NK-92 treated with Interleukin-12 subunit alpha and Interleukin-12 subunit beta, amount 100 ng/mL, for 24 hours (cell line): ENCODE data around the gene FXYD4.
"Not testable (repeated sequence)": the region's sequence is repeated elsewhere in the genome, so short reads cannot be mapped to it uniquely, and the experiment has no call there.

Experiments
- DNase-seq: peaks from one replicate; lab custom pipeline; 2025; lab: John Stamatoyannopoulos, UW

FXYD4 gene

DNA sequence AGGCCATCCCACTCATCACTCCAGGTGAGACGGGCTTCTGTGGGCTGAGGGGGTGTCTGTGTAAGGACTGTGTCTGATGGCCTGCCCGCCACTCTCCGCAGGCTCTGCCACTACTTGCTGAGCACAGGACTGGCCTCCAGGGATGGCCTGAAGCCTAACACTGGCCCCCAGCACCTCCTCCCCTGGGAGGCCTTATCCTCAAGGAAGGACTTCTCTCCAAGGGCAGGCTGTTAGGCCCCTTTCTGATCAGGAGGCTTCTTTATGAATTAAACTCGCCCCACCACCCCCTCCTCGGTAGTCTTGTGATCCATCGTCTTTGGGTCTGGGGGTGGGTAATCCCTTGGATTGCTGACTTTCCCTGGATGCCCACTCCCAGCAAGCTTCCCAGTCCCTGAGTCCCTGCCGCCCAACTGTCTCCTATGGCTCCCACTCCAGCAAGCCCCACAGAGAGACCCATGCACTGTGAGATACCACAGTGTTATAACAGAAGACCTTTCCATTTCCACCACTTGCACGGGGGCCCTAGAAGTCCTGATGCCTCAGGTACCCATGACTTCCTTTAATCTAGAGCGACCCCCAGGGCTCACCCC lies 4.7 kb downstream of the FXYD4 start:
- no peak for DNase-seq

DNA sequence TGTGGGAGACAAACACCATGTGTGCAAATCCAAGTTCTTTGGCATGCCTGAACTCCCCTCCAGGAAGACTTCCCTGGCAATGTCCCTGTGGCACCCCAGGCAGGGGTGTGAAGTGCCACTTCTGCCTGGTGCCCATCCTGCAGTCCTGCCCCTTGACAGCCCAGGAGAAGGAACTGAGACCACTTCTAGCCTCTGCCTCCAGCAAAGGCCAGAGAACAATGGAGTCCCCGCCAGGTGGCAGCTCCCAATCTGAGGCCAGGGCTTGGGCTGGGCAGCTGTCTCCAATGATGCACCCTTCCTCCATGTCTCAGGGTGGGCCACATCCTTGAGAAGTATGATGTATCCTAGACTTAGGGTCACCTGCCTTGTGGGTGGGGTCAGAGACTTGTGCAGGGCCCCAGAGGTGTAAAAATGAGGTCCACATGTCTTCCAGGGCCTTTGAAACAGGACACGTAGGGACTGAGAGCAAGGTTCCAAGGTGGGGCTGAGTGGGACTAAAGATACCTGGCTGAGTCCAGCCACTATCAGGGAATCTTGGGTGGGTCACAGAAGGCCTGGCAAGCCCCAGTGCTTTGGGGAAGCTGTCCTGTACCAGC lies 5.5 kb downstream of the FXYD4 start:
- no peak for DNase-seq

DNA sequence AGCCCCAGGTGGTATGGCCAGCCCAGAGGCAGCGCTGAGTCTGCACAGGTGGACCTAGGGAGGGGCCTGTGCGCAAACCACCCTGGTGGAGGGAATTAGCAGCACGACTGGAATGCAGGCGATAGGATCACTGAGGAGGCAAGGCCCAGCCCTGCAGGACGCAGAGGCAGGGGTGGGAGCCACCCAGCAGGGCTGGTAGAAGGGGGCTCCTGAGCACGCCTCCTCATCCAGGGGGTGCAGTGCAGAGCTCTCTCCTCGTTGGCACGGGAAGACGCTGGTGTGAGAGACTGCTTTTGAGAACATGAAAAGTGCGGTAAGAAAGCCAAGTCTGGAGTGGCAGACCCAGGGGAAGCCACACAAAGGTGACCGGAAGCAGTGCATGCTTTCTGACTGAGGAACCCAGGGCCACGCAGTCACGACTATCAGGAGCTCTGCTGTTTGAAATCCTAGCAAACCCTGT lies 6.0 kb downstream of the FXYD4 start:
- DNase-seq = no peak

DNA sequence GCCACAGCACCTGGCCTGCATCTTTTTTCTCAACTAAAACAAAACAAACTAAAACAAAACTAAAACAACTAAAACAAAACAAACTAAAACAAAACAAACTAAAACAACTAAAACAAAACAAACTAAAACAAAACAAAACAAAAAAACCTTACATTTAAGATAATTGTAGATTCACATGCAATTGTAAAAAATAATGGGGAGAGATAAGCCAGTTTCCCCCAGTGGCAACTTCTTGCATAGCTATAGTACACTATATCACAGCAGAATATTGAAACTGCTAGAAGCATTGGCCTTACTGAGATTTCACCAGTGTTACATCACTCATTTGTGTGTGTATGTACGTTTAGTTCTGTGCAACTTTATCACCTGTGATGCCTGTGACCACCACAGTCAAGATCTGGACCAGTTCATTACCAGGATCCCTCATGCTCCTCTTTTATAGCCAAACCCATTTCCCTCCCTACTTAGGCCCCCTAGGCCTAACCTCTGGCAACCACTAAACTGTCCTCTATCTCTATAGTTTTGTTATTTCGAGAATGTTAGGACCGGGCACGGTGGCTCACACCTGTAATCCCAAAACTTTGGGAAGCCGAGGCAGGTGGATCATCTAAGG lies 9.3 kb downstream of the FXYD4 start:
- DNase-seq = no peak

DNA sequence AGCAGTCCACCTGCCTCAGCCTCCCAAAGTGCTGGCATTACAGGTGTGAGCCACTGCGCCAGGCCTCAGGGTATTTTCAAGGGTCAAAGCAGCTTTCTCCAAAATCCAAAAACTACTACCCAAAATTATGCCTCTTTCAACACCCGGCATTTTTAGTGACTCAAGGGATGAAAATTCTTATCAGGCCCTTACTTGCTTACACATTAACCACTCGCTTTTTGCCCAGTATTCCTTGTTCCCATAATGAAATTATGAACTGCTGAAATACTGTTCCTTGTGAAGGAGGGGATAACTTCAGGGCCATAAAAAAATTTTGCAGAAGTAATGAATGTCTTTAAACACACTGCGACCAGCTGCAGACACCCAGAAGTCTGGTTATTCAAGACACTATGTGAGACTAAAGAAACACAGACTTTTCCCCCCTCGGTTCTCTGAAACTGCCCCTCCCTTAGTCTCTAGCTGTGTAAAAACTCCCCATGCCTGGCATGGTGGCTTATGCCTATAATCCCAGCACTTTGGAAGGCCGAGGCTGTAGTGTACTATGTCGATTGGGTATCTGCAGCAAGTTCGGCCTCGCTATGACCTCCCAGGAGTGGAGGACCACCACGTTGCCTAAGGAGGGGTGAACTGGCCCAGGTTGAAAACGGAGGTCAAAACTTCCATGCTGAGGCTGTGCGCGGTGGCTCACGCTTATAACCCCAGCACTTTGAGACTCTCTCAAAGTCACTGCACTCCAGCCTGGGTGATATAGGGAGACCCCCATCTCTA lies 12.0 kb downstream of the FXYD4 start:
- DNase-seq = no peak

DNA sequence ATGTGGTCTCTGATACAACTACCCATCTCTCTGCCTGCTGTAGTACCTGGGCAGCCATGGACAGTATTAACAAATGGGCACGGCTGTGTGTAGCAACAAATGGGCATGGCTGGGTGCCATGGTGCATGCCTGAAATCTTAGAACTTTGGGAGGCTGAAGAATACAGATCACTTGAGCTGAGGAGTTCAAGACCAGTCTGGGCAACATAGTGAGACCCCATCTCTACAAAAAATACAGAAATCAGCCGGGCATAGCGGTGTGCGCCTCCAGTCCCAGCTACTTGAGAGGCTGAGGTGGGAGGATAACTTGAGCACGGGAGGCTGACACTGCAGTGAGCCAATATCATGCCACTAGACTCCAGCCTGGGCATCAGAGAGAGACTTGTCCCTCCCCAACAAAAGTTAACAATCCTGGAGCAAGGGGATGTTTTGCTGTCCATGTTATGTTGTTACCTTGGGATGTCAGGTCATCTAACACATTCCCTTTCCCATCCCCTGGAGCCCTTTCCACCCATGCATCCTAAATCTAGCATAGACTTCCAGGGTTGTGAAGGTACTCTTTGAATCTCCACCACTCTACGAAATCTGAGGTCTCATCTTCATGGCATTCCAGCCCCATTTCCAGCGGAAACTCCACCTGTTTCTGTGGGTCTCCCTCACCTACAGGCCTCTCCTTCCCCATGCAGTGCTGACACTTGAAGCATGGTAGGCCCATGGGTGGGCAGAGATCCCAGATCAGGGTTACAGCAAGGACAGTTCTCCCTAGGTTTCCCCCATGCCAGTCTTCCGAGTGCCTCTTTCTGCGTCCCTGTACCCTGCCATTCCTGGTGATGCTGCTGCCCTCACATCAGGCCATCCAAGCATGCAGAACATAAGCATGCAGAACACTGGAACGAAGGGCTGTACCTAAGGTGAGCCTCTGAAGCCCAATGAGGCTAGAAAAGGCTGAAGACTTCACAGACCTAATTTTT lies 13.1 kb downstream of the FXYD4 start:
- no peak for DNase-seq

DNA sequence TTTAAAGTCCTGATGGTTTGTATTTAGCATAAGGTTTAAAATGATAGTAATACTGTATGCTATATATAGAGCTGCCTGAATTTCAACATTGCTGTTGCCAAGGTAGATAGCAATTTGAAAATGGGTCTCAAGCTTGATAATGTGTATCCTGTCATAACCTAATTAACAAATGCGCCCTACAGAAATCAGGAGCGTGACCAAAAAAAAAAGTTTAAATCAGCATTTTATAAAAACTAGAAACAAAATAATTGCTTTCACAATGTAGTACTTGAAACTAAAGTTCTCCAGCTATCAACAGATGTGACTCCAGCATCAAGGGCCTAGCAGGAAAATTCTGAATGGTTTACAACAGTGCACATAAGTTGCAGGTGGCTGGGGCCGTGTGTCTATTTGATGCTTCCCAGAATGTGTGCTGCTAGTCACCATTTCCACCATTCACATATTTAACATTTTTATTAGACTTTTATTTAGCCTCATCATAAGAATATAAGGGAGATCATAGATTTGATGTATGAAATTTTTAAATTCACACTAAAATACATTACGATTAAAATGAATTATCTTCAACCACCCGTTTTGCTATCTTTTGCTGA lies 14.1 kb downstream of the FXYD4 start:
- DNase-seq = no peak

DNA sequence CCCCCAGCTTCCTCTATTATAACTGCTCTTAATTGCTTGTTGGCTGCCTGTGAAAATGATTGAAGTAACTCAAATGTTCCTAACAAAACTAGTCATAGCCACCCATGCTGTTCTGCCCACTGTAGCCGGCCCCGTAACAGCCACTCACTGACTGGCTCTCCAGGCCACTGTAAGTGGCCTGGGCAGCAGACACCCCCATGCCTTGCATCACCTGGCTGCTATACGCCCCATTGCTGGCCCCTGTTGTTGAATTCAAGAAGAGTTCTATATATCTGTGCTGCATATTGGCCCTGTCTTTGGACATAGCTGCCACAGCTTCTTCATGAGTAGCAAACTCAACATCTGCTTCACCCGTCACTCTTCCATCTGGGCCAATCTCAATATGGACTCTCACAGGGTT lies 15.1 kb downstream of the FXYD4 start:
- DNase-seq = no peak

DNA sequence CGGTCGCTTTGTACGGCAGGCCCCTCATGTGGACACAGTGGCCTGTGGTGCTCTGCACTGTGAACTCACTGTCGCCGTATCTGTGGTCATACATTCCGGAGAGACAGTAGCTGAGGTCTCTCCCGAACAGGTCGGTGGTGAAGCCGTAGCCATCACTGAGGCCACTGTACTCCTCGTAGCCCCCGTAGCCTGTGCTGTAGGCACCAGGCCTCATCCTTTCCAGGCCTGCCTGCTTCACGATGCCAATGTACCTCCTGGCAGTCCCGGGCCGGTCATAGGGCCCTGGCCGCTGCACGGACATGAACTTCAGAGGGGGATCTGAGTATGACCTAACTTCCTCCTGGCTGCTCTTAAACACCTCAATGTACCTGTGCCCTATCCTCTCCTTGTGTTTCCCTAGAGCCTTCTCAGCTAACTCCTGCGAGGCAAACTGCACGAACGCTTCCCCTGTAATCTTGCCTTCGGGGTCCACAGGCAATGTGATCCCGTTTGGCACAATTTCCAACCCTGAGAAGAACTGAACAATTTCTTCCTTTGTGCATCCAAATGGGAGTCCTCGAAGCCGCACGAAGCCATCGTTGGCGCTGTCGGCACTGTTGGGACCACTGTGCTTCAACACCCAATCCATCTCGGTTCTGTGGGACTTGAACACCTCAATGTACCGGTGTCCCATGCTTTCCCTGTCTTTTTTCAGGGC lies 15.7 kb downstream of the FXYD4 start:
- no peak for DNase-seq

DNA sequence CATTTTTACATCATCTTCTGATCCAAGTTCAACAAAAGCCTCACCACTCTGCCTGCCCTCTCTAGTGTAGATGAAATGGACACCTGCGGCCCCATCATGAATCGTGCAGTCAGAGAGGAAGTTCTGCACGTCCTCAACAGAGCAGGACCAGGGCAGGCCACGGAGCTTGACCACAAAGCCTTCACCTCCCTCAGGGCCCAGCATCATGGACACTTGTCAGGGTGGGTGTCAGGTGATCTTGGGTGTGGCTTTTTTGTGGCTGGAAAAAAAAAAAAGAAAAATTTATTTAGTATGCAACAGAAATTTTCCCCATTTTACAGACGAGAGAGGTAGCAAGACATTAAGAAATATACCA lies 16.2 kb downstream of the FXYD4 start:
- no peak for DNase-seq

DNA sequence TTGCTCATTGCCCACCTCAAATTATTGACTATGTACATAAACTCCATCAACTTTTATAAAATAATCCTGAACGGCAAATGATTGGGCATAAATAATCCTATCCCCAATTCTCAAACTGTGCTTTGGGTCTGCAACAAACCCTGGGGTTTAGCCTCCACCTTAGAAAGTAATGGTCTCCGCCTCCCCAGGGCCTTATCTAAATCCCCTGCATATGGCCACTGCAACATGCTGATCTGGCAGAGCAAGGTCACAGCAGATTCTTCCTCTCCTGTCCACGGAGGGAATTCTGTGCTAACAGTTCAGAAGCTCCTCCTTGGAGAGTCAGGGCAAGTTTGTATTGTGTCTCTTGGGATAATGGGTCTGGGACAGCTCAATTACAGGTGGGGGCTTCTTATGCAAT lies 18.4 kb downstream of the FXYD4 start:
- DNase-seq = no peak

DNA sequence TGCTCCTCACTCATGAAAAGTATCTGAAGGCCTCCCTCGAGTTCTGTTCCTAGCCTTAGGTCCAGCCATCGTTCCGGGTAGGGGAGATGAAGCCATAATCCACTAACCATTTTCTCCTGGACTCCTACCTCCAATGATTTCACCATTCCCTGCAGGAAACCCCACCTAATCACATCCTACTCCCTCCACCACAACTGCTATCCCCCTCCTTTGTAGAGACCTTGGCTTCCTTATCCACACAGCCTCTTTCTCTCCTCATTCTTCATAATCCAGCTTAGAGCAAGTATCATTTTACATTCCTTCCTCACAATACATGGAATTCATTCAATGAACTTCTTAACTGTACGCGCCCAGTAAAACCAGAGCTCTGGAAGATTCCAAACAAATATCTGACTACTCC lies 18.9 kb downstream of the FXYD4 start:
- no peak for DNase-seq

DNA sequence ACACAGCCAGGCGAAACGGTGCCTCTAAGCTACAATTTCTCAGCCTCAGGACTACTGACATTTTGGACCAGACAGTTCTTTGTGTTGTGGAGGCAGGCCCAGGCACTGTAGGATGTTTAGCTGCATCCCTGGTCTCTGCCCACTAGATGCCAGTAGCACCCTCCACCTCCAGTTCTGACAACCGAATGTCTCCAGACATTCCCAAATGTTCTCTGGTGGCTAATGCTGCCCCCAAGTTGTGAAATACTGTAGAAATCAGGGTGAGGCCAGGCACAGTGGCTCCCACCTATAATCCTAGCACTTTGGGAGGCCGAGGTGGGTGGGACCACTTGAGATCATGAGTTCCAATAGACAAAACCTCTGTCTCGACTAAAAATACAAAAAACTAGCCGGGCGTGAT lies 19.3 kb downstream of the FXYD4 start:
- DNase-seq = no peak

DNA sequence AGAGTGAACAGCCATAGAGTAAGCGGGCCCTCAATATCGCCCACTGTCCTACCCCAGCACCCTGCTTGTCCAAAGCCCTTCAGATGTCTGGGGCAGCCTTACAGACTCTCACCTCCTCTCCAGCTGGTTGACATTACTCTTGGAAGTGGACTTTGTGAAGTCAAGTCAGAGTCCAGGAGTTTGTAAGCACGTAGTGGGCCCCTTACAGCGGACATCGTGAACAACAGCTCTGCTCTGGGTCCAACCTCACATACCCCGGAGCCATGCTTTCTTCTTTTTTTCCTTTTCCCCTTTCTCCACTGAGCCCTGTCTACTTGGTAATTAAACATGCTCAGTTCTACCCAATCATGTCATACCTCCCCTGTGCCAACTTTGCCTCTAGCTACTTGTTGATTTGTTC lies 20.1 kb downstream of the FXYD4 start:
- DNase-seq = no peak

DNA sequence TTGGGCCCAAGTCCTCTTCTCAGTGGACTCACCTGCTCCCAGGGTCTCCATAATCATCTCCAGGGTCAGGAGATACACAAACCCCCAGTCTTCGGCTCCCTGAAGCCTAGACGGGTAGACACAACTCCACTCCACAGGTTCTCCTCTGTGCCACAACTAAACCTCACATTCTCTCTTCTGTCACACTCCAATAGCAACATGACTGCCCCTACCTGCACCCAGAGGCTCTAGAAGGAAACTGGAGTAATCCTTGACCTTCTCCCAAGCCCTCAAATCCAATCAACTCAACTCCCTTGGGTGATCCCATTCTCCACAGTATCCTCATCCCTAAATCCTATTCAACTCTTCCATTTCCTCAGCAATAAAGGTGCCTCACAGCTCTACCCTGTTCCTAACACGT lies 21.3 kb downstream of the FXYD4 start:
- no peak for DNase-seq

DNA sequence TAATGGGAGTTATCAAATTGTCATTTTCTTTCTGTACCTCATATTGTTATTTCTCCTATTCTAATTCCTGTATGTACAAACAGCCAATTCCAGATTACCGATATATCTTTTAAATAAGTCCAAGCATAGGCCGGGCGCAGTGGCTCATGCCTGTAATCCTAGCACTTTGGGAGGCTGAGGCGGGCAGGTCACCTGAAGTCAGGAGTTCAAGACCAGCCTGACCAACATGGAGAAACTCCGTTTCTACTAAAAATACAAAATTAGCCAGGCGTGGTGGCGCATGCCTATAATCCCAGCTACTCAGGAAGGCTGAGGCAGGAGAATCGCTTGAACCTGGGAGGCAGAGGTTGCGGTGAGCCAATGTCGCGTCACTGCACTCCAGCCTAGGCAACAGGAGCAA lies 21.8 kb downstream of the FXYD4 start:
- not testable (repeated sequence) for DNase-seq

DNA sequence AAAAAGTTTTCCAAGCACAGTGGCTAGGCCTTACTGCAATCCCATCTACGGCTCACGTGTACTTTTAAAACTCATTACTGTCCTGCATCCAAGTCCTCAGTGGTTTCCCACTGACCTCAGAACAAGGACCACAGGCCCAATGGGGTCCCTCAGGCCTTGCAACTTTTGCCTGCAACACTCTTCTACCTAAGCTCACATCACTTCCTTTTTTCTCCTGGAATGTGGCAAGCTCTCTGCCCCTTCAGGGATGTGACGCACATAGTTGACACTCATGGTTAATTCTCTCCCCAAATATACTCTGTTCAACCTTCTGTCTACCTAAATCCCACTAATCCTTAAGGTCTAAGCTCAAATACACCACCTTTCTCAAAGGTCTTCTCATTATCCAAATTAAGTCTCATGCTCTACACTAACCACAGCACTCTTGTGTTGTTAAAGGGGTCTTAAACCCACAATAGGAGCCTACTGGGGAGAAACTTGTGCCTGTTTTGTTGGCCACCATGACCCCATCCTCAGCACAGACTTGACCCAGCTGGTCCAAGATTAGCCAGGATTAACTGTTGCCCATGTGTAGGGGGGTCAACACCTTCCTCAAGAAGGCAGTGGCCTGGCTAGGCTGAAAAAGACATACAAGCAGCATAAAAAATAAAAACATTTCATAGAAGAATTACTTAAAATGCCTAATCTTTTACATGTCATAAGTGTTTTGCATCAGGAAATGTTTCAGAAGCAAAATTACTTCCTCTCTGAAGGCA lies 22.3 kb downstream of the FXYD4 start:
- DNase-seq = no peak

DNA sequence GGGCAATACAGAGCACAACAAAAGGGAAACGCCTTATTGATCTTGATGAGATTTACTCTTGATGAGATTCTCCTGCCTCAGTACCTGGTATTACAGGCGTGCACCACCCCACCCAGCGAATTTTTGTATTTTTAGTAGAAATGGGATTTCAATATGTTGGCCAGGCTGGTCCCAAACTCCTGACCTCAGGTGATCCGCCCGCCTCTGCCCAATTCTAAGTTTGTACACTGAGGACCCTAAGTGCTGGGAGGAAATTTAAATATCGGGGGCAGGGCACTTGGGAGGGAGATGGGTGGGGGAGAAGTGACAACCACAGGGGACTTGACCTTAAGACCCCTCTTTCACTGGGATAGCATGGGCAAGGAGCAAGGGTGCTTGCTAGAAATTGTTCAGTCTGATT lies 23.4 kb downstream of the FXYD4 start:
- no peak for DNase-seq

DNA sequence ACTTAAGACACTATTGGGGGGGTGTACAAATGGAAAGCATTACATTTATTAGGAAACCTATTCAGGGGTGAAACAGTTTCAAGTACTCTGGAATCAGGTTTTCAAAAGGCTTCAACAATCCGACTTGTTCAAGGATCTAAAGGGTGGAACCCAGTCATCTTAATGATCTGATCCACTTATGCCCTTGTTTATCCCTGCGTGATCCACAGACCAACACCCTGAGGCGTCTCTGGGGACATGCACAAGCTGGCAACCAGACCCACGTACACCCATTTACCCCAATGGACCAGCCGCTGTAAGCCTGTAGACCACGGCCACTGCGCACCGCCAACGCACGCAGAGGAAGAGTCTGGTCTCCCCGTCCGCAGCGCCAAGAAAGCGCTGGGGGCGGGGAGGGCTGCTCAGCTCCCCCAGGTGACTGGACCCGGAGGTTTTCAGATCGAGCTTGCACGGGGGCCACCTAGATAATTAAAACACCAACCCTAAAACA lies 24.2 kb downstream of the FXYD4 start:
- no peak for DNase-seq
